Activated CD8-positive, alpha-beta memory T cell treated with anti-CD3 and anti-CD28 coated beads, Interleukin-2, amount 50 U/mL, for 4 hours (primary cell): ENCODE results near the gene OR2V1.
"Not testable (repeated sequence)": the region's sequence is repeated elsewhere in the genome, so short reads cannot be mapped to it uniquely, and the experiment has no call there.

Source experiments
- DNase-seq: peaks from one replicate; pipeline ENCODE4 v3.0.0-alpha.2; 2020

The OR2V1 gene

GRCh38 chr5:181159286-181160151 is 28.6 kb upstream of the OR2V1 start:
- DNase-seq, result peak; percentile 93

- DNase-seq, result no peak
Observed at GRCh38 chr5:181158869-181159268, 27.9 kb upstream of the OR2V1 start.

GRCh38 chr5:181156758-181157157 is 25.8 kb upstream of the OR2V1 start:
- no peak for DNase-seq

- no peak for DNase-seq
Observed at GRCh38 chr5:181153814-181154213, 22.8 kb upstream of the OR2V1 start.

GRCh38 chr5:181152406-181152805 is 21.4 kb upstream of the OR2V1 start:
- DNase-seq, result no peak

- DNase-seq, result no peak
Observed at GRCh38 chr5:181151146-181151545, 20.2 kb upstream of the OR2V1 start.

- no peak for DNase-seq
Observed at GRCh38 chr5:181149806-181150733, 19.1 kb upstream of the OR2V1 start.

GRCh38 chr5:181149355-181149754 is 18.4 kb upstream of the OR2V1 start:
- no peak for DNase-seq

GRCh38 chr5:181146927-181147636 is 16.1 kb upstream of the OR2V1 start, which contains the start of gene OR2V2:
OR2V2 (plus strand) TSS chr5:181147586; CDS start chr5:181154943, 7,357 bp downstream.
- not testable (repeated sequence) for DNase-seq

GRCh38 chr5:181145133-181145532 is 14.2 kb upstream of the OR2V1 start:
- DNase-seq, result no peak

- no peak for DNase-seq
Observed at GRCh38 chr5:181142054-181142453, 11.1 kb upstream of the OR2V1 start.

GRCh38 chr5:181140766-181141165 is 9.8 kb upstream of the OR2V1 start:
- no peak for DNase-seq

- DNase-seq, result no peak
Observed at GRCh38 chr5:181138258-181138657, 7.3 kb upstream of the OR2V1 start.

GRCh38 chr5:181136361-181136955 is 5.5 kb upstream of the OR2V1 start:
- no peak for DNase-seq

- DNase-seq, result no peak
Observed at GRCh38 chr5:181134259-181134658, 3.3 kb upstream of the OR2V1 start.

- DNase-seq, result no peak
Observed at GRCh38 chr5:181133610-181134231, 2.8 kb upstream of the OR2V1 start.

- no peak for DNase-seq
Observed at GRCh38 chr5:181133083-181133482, 2.1 kb upstream of the OR2V1 start.

- DNase-seq, result no peak
Observed at GRCh38 chr5:181131514-181131913, 545 bp upstream of the OR2V1 start.

GRCh38 chr5:181130081-181130480 is 888 bp downstream of the OR2V1 start:
- not testable (repeated sequence) for DNase-seq

- no peak for DNase-seq
Observed at GRCh38 chr5:181129601-181130000, 1.4 kb downstream of the OR2V1 start.

GRCh38 chr5:181127907-181128626 is 2.9 kb downstream of the OR2V1 start:
- DNase-seq, result no peak
